Lung microvascular endothelial cell (primary cell): Measurements from ENCODE around the gene NCAPG. TPM values are rescaled to one million over a fixed set of nuclear protein-coding genes. Genes with fewer than 3 reads are reported as not detected.

Source experiments
- DNase-seq, 2 donors: peaks; one replicate each; pipeline versions ENCODE4 v3.0.0 to v3.0.0-alpha.2; 2010; ENCODE audit warnings: low read depth in 2 of 2
- total RNA-seq: library from RNA; depleted of rRNA; stranded (reverse); fragments of >200 nt; gene quantifications from 2 replicates; pipeline ENCODE4 v1.2.1, GENCODE V29; 2014

The NCAPG gene, protein sequence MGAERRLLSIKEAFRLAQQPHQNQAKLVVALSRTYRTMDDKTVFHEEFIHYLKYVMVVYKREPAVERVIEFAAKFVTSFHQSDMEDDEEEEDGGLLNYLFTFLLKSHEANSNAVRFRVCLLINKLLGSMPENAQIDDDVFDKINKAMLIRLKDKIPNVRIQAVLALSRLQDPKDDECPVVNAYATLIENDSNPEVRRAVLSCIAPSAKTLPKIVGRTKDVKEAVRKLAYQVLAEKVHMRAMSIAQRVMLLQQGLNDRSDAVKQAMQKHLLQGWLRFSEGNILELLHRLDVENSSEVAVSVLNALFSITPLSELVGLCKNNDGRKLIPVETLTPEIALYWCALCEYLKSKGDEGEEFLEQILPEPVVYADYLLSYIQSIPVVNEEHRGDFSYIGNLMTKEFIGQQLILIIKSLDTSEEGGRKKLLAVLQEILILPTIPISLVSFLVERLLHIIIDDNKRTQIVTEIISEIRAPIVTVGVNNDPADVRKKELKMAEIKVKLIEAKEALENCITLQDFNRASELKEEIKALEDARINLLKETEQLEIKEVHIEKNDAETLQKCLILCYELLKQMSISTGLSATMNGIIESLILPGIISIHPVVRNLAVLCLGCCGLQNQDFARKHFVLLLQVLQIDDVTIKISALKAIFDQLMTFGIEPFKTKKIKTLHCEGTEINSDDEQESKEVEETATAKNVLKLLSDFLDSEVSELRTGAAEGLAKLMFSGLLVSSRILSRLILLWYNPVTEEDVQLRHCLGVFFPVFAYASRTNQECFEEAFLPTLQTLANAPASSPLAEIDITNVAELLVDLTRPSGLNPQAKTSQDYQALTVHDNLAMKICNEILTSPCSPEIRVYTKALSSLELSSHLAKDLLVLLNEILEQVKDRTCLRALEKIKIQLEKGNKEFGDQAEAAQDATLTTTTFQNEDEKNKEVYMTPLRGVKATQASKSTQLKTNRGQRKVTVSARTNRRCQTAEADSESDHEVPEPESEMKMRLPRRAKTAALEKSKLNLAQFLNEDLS
- total RNA-seq = 4.0 and 14.8 TPM in 2 replicates

DNA sequence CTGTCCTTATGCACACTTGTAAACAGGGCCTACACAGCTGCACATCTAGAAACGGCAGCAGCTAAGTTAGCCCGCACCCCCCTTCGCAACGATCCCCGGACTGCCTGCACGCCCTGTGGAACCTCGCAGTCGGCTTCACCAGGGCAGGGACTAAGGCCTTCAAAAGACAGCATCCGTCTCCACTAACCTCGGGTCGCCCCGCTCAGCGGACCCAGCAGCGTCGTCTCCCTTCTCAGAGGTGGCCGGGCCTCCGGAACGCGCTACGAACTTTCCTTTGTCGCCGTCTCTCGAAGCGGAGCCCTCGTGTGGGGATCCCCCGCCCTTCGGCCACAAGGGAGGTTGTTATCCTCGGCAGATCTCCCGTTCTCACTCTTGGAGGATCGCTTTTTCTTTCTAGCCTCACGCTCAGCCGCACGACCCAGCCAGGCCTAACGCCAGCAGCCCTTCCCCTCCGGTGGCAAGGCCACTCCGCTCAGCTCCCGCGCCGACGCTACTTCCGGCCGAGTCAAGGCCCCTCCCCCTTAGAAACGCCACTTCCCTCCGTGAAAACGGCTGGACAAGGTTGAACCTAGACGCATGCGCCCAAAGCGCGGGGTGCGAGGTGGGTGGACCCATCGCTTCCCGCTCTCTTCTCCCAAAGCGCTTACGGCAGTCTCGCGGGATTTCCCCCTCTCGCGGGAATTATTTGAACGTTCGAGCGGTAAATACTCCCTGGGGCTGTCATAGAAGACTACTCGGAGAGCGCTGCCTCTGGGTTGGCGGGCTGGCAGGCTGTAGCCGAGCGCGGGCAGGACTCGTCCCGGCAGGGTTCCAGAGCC lies at the start of gene NCAPG, which contains the start of gene DCAF16:
TSS of gene NCAPG (plus strand) at position 720 of the 818 bp plus-strand sequence. CDS start 99 bp downstream, outside the sequence.
TSS of gene DCAF16 (minus strand) at position 498 of the 818 bp plus-strand sequence. CDS start 6,616 bp downstream, outside the sequence.
- peak; percentile 100 for DNase-seq

DNA sequence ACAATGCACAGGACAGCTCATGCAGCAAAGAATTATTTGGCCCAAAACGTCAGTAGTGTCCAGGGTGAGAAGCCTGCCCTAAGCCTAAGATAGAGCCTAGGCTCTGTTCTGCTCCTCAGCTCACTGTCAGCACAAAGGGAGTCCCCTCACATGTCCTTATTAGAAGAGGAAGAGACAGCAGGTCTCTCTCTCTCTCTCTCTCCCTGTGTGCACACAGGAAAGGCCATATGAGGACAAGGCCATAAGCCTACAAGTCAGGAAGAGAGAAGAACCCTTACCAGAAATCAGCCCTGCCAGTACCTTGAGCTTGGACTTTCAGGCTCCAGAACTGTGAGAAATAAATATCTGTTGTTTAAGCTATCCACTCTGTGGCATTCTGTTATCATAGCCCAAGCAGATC lies 49.7 kb upstream of the NCAPG start:
- no peak for DNase-seq

DNA sequence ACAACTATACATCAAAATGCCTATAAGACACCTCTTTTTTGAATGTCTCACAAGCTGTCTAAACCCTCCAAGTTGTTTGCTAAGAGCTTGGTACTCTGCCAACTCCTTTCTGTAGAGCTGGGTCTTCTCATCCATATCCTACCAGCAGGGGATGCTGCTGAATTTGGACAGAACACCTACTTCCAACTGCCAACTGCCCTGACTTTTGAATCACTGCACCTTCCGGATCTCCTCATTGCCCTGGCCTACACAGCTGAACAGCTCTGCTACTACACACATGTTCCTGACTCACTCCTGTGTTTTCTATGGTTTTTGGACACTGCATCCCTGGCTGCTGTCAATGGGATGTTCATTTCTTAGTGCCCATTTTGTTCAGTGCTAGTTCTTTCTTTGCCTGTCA lies 48.1 kb upstream of the NCAPG start:
- DNase-seq = peak; percentile 24 to 26

DNA sequence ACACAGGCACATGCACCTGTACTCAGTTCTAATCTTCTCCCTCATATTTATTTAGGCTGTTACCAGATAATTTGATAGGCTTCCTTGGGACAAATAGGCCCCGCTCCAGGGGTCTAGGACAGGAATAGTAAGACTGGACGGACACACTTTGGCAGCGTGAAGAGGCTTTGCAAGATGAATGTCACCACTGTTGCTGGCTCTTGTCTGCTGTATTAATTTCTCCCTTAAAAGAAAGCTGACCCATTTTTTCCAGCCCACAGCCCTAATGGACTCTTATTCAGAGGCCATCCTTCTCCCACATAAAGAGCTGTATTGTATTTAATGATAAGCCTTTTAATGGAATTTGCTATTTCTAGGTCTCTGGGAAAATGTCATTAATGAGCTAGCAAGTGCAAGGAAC lies 47.4 kb upstream of the NCAPG start:
- DNase-seq = no peak

DNA sequence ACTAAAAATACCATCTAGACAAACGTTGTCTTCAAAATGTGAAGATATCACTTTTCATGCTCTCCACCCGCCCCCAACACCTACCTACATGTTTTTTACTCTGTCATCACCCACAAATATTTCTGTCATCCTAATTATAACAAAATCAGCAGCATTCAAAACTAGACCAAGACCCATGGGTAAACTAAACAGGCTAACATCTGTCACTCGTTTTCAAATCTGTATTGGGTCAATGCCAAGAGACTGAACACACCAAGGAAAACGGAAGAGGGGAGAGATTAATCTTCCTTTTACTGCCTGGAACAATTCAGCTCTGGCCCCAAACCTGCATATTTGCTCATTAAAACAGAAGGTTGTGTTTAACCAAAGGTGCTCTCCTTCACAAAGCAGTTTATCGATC lies 46.8 kb upstream of the NCAPG start:
- DNase-seq = no peak

DNA sequence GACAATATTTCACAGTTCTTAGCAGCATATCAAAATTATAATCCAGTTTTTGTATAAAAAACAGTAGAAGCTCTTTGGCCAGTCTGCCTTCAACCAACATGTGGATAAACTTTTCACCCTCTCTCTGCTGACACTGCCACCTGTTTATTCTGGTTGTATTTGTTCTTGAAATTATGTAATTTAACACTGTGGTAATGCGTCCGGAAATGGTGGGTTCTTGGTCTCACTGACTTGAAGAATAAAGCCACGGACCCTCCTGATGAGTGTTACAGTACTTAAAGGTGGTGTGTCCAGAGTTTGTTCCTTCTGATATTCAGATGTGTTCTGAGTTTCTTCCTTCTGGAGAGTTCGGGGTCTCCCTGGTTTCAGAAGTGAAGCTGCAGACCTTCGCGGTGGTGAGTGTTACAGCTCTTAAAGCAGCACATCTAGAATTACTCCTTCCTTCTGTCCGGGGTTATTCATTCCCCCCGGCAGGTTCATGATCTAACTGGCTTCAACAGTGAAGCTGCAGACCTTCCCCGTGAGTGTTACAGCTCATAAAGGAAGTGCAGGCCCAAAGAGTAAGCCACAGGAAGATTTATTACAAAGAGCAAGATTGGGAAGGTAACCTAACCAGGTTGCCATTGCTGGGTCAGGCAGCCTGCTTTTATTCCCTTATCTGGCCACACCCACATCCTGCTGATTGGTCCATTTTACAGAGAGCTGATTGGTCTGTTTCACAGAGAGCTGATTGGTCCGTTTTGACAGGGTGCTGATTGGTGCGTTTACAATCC lies 45.1 kb upstream of the NCAPG start:
- DNase-seq = no peak

DNA sequence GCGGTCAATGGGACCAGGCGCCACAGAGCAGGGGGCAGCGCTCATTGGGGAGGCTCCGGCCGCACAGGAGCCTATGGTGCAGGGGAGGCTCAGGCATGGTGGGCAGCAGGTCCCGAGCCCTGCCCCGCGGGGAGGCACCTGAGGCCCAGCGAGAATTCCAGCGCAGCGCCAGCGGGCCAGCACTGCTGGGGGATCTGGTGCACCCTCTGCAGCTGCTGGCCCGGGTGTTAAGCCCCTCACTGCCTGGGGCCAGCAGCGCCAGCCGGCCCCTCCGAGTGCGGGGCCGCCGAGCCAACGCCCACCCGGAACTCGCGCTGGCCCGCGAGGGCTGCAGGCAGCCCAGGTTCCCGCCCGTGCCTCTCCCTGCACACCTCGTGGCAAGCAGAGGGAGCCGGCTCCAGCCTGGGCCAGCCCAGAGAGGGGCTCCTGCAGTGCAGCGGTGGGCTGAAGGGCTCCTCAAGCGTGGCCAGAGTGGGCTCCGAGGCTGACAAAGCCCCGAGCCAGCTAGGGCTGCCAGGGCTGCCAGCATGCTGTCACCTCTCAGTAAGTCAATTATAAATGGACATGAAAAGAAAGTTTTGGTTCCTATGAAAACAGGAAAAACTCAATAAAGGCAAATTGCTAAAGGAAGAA lies 43.8 kb upstream of the NCAPG start:
- no peak for DNase-seq

DNA sequence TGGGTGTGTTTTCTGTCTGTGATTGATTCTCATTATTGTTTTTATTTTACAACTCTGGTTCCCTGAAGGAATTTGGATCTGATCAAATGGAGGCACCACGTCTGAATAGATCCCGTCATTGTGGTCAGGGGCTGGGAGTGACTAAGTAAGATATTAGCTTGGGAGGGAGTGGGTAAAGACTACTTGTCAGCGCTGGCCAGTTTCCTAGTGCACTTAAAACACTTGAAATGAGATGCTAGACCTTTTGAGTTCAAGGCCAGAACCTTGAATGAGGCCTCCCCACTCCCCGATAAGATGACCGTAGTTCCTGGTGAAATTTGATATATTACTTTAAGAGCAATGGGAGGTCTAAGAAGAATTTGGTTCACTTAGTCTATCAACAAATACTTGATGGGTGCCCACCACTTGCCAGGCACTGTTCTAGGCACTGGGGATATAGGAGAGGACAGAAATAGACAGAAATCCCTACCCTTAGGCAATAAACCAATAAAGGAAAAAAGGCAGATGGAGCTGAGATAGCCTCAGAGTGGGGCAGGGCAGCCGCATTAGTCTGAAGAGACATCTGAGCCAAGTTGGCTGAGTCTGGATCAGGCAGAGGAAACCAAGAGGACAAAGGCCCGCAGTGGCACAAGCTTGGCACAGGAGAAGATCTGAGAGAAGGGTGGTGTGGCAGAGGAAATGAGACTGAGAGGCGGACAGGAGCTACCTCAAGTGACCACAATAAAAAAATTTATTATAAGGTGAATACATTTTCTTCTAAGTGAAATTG lies 41.2 kb upstream of the NCAPG start:
- DNase-seq = no peak

DNA sequence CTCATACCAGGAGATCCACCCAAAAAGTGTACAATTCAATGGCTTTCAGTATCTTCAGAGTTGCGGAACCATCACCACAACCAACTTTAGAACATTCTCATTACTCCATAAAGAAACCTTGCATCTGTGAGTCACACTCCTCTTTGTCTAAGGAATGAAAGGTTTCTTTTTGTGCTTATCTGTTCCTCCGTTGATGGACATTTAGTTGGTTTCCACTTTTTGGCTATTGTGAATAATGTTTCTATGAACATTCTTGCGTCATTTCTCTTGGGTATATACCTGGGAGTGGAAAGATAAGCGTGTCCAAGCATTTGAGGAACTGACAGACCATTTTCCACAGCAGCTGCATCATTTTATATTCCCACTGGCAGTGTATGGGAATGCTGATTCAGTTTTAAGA lies 39.9 kb upstream of the NCAPG start:
- DNase-seq = no peak

DNA sequence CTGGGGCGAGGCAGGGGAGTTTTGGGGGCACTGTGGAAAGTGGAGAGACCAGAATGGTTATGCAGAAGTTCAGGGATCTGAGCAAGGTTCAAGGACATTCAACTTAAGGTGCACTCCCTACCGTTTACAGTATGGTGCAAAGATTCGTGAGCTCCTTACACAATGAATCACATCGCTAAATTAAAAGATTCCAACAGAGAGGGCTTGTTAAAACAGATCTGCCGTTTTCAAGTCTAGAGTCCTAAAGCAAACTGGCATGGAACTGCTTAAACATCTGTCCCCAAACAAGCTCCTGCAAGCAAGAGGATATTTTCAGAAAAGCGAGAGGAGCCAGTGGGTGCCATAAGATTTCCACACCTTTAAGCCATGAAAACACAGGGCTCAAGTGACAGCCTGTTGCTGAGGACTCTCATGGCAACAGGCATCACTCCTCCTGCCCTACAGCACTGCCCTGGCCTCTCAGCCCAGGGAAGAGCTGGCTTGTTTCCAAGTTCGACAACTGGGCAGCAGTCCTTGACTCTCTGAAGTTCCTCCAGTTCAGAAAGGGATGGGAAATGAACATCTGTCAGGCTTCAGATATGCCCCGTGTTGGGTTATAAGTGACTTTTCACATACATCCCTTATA lies 39.4 kb upstream of the NCAPG start:
- DNase-seq = no peak

DNA sequence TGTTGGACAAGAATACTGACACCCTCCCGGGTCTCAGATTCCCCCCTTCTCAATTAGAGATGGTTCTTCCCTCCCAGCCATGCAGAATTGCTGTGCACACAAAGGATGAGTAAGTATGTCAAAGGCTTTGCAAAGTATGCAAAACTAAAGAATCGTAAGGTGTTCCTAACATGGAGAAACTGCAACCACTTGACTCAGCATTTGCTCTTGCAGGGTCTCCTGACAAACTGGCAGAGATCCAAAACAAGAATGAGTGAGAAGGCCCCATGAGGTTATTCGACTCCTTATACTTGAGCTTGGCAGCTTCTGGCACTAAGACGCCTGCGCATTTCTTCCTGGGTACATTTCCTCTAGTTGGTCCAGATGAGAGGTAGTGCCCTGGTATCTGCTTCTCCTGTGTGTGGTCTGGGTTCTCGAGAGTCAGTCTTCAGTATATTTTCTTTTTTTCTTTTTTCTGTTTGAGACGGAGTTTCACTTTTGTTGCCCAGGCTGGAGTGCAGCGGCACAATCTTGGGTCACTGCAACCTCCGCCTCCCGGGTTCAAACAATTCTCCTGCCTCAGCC lies 37.6 kb upstream of the NCAPG start:
- no peak for DNase-seq

DNA sequence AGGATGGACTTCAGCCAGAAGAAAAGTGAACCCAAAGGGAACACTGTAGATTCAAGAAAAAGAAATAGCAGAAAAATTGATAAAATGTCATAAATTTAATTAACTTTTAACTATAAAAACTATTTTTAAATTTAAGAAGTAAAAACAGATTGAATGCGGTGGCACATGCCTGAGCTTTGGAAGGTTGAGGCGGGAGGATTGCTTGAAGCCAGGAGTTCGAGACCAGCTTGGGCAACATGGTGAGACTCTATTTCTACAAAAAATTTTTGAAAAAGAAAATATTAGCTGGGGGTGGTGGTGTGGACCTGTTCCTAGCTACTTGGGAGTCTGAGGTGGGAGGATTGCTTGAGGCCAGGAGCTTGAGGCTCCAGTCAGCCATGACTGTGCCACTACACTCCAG lies 32.3 kb upstream of the NCAPG start:
- no peak for DNase-seq

DNA sequence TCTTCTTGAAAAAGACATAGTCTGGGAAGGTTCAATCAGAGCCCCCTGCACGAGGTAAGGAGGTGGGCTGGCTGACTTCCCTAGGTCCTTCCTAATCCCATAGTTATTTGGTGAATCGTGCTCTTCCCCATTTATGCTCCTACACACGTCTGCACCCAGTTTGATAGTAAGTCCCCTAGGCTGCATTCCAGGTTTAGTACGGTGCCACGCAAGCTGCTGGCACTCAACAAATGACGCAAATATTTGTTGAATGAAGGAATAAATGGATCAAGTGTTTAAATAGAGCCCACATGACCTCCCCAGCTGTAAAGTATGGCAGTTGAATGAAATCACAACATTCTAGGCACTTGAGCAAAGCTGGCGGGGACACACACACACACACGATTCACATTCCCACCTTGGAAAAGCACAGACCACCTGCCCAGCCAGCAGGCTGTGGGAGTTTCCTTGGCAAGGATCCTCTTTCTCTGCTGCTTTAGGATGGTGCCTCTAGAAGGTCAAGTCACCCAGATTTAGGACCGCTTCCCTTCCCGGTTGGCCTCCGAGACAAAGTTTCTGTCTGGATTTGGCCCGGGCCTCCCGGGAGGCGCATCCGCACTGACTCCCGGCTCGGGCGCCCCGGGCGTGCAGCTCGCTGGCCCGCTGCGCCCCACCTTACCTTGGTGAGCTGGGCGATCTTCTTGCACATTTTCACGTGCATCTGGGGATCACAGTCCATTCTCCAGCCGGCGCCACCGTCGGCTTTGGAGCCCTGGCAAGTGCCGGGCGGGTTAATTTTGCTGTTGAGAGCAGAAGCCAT lies 30.1 kb upstream of the NCAPG start:
- DNase-seq = no peak

DNA sequence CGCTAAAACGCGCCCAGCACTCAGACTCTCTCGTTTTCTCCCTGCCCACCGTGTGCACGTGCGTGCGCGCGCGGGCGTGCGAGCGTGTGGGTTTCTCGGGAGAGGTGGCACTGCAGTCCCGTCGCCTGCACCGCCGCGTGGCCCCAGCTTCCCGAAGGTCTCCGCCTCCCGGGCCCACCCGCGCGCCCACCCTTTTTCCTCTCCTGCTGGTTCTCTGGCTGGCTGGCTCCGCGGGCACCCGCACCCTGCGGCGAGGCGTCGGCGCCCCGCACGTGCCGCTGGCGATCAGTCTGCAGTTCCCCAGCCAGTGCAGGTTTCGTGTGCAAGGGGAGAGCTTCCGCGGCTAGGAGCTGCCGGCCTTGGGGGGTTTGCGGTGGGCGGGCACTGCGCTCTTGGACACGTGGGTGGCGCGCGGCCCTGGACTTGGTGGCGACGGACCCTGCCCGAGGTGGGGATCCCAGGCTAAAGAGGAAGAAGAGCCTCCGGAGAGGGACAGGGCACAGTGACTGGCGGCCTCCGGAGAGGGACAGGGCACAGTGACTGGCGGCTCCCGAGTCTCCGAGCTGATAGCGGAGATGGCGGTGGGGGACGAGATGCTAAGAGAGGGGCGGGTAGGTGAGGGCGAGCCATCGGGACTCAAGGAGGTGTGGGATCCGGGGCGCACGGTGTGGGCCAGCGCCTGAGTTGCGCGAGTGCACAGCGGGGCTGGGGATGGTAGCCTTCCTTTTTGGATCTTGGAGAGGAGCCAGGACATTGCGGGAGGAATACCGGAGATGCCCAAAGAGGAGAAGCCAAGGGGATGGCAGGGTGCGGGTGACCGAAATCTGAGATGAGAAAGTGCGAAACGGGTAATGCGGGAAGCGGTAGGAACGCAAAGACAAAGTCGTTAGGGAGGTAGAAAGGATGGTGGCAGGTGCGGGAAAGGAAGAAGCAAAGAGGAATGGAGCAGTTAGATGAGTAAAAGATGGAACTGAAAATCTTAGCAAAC lies 29.2 kb upstream of the NCAPG start, which contains the start of gene FAM184B:
TSS of gene FAM184B (minus strand) at position 322 of the 988 bp plus-strand sequence. CDS start 322 bp downstream, outside the sequence.
- DNase-seq = peak; percentile 10 to 15

DNA sequence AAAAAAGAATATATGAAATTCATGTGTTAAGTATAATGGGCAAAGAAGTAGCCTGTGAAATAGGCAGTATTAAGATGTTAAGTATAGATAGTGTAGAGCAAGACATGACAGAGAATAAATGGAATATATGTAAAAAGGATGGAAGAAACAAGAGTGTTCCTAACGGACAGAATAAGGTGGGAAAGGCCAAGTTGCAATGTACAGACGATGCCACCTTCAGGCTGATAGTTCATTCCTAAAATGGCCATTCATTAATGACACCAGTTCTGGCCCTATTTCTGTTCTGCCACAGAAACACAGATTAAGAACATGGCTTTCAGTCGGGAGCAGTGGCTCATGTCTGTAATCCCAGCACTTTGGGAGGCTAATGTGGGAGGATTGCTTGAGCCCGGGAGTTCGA lies 24.9 kb upstream of the NCAPG start:
- DNase-seq = no peak

DNA sequence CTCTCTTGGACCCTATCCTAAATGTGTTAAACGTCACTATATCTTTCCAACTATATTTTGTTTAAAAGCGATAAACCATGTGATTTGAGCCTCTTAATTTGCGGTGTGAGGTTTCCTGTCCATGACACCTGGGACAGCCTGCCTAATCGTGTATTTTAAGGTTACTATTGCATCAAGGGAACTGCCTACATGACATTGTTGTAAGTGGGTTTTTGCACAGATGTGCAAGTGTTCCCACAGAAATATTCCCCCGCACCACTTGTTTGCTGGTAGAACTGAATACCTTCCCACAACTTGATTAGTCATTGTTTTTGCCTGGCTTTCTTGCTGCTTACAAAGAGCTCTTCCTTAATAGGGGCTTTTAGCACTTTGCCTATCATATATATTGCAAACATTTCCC lies 24.2 kb upstream of the NCAPG start:
- no peak for DNase-seq
